T-cell (primary cell): ENCODE data around the gene TRPM5. TPM values are rescaled to one million over a fixed set of nuclear protein-coding genes. Genes with fewer than 3 reads are reported as not detected.

Experiments used
- ATAC-seq, 4 experiments: fragments of 200-7000 bp in 3 of 4; fragments of 150-1000 bp in 1 of 4; cut with Tn5 transposase; replicated peaks in 1 of 4; 1 replicate in 3 of 4; 2 replicates in 1 of 4; pipeline ENCODE4 v1.10.0; 2021; ENCODE audit warnings: moderate library complexity in 3 of 4, mild to moderate bottlenecking in 2 of 4, moderate number of reproducible peaks in 1 of 4
- CTCF ChIA-PET, 2 donors: fragments of 300-600 bp; sonication (Branson Sonifier 250); formaldehyde crosslinking; loops; one replicate each; lab custom pipeline; 2022; ENCODE audit warnings: antibody characterized with exemption in 2 of 2; lab: Charles Lee
- POLR2A ChIA-PET, 2 donors: fragments of 300-600 bp; sonication (Branson Sonifier 250); formaldehyde crosslinking; loops; one replicate each; lab custom pipeline; 2022; ENCODE audit warnings: antibody characterized with exemption in 2 of 2; lab: Charles Lee
- DNase-seq, 35 experiments: peaks; one replicate each; pipeline versions ENCODE4 v3.0.0 to v3.0.0-alpha.2; 2013 to 2023
- H3K27ac ChIP-seq: one replicate; pipeline ENCODE4 v1.5.1; 2013; ENCODE audit warnings: low read length
- H3K27me3 ChIP-seq, 2 experiments: replicated peaks in 1 of 2; 1 replicate in 1 of 2; 2 replicates in 1 of 2; pipeline versions ENCODE4 v1.6.1 to v1.7.0; 2013; ENCODE audit warnings: low read length in 1 of 2, mixed read lengths in 1 of 2; ENCODE audit not compliant: control insufficient read depth in 2 of 2, insufficient read depth in 2 of 2; ENCODE audit errors: extremely low read depth in 1 of 2
- H3K36me3 ChIP-seq, 2 donors: 1 replicate in 1 of 2; 2 replicates in 1 of 2; pipeline versions ENCODE4 v1.6.1 to v1.7.0; 2013; ENCODE audit warnings: low read length in 1 of 2; ENCODE audit not compliant: control insufficient read depth in 2 of 2, insufficient read depth in 1 of 2; ENCODE audit errors: extremely low read depth in 1 of 2
- H3K4me1 ChIP-seq, 2 experiments: 1 replicate in 1 of 2; 2 replicates in 1 of 2; pipeline versions ENCODE4 v1.6.1 to v1.7.0; 2013; ENCODE audit warnings: low read length in 2 of 2, mixed read lengths in 1 of 2; ENCODE audit not compliant: insufficient read depth in 2 of 2, control insufficient read depth in 1 of 2; ENCODE audit errors: extremely low read depth in 1 of 2
- H3K4me3 ChIP-seq, 2 donors: 1 replicate in 1 of 2; 2 replicates in 1 of 2; pipeline versions ENCODE4 v1.5.1 to v1.7.0; 2013; ENCODE audit warnings: mild to moderate bottlenecking in 2 of 2, low read length in 1 of 2, moderate library complexity in 1 of 2; ENCODE audit not compliant: control insufficient read depth in 1 of 2; ENCODE audit errors: extremely low read depth in 1 of 2
- H3K9me3 ChIP-seq: 2 replicates; pipeline ENCODE4 v1.7.0; 2013
- H3K27ac Mint-ChIP-seq, 2 donors: one replicate each; pipeline ENCODE4 v1.8.0; 2020 to 2021; ENCODE audit warnings: mild to moderate bottlenecking in 2 of 2, mixed read lengths in 2 of 2
- H3K27me3 Mint-ChIP-seq, 2 donors: one replicate each; pipeline ENCODE4 v1.8.0; 2021 to 2022; ENCODE audit warnings: mixed read lengths in 2 of 2
- H3K36me3 Mint-ChIP-seq: one replicate; pipeline ENCODE4 v1.8.0; 2021; ENCODE audit warnings: mixed read lengths
- H3K4me1 Mint-ChIP-seq, 3 donors: one replicate each; pipeline ENCODE4 v1.8.0; 2020 to 2022; ENCODE audit warnings: mixed read lengths in 3 of 3, mild to moderate bottlenecking in 1 of 3
- H3K4me3 Mint-ChIP-seq, 3 donors: one replicate each; pipeline ENCODE4 v1.8.0; 2020 to 2022; ENCODE audit warnings: mild to moderate bottlenecking in 3 of 3, mixed read lengths in 3 of 3, moderate library complexity in 3 of 3
- H3K9me3 Mint-ChIP-seq, 3 donors: one replicate each; pipeline ENCODE4 v1.8.0; 2020 to 2022; ENCODE audit warnings: mixed read lengths in 3 of 3
- WGBS: methylation state at CpG from one replicate; pipeline ENCODE4 v1.1.5; 2013; ENCODE audit warnings: missing lambda C conversion rate; ENCODE audit not compliant: insufficient coverage; 5-methylcytosine and 5-hydroxymethylcytosine counted together
- total RNA-seq, 35 experiments: library from RNA in 6 of 35; stranded (reverse) in 6 of 35; fragments of 120-200 nt in 1 of 35; gene quantifications; one replicate each; pipeline versions ENCODE4 v1.2.1 to v1.2.4 and lab custom pipeline; 2013 to 2026

The TRPM5 gene
- total RNA-seq, 5 donors from 2014 or later (not counting 1 experiment from before 2014, with no cell fraction given) = 0.07 to 0.73 (median 0.22) TPM

DNA sequence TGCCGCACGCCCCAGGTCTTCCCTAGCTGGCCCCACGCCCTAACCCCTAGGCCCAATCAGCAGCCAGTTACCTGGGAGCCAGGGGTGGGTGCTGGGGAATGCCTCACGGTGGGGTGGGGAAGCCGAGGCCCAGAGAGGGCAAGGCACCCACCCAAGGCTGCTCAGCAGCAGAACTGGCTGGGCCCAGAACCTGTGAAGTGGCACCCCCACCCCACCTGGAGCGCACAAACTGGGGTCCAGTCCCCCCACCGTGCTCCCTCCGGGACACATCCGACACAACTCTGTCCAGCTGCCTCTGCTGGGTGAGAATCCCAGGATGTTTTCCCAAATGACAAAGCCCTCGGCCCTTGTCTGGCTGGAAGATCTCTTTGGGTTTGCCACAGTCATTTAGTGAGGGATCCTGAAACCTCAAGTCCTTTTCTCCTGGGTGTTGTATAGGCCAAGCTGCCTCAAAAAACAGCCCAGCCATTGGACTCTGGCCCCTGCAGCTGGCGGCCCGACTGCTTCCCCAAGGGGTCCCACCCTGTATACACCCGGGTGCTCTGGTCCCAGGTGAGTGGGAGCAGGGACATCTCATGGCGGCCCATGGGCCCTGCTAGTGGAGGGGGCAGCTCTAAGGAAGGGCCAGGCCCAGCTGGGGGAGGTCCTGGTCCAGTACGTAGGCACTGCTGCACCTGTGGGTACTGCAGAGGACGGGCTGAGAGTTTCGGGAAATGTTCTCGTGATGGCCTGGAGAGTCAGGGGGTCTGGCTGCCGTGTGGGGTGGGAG lies 22.9 kb downstream of the TRPM5 start:
- H3K4me1 Mint-ChIP-seq = peaks cover 0 to 4% (median 4%) of the 10 kb centered on the region in 3 donors
- peaks cover 0 to 41% of the 10 kb centered on the region in 2 experiments for H3K27me3 ChIP-seq
- H3K9me3 Mint-ChIP-seq = no peaks in the 10 kb centered on the region
- H3K36me3 ChIP-seq = no peaks in the 10 kb centered on the region
- CTCF ChIA-PET = interaction anchor here (0.6 to 3.9 kb wide), 10 partner anchors 19 to 1669 kb away, joined by 3 to 42 read pairs (median 4); partner anchors contain the start of genes C11orf21 (in 2 of the 2), TSPAN32 (in 2 of the 2) and TSSC4 (in 1 of the 2)
- no peaks in the 10 kb centered on the region for H3K9me3 ChIP-seq
- H3K36me3 Mint-ChIP-seq = no peaks in the 10 kb centered on the region
- H3K4me1 ChIP-seq = peaks cover 0 to 17% of the 10 kb centered on the region in 2 experiments
- no peak for ATAC-seq
- H3K4me3 Mint-ChIP-seq = no peak overlapping the region
- POLR2A ChIA-PET = no interaction called here
- DNase-seq = no peak
- H3K27ac Mint-ChIP-seq = no peak overlapping the region
- no peaks in the 10 kb centered on the region for H3K27me3 Mint-ChIP-seq
- no peak overlapping the region for H3K4me3 ChIP-seq
- H3K27ac ChIP-seq = no peak overlapping the region
- 58% methylated on average over 13 of the region's 19 CpGs for WGBS

DNA sequence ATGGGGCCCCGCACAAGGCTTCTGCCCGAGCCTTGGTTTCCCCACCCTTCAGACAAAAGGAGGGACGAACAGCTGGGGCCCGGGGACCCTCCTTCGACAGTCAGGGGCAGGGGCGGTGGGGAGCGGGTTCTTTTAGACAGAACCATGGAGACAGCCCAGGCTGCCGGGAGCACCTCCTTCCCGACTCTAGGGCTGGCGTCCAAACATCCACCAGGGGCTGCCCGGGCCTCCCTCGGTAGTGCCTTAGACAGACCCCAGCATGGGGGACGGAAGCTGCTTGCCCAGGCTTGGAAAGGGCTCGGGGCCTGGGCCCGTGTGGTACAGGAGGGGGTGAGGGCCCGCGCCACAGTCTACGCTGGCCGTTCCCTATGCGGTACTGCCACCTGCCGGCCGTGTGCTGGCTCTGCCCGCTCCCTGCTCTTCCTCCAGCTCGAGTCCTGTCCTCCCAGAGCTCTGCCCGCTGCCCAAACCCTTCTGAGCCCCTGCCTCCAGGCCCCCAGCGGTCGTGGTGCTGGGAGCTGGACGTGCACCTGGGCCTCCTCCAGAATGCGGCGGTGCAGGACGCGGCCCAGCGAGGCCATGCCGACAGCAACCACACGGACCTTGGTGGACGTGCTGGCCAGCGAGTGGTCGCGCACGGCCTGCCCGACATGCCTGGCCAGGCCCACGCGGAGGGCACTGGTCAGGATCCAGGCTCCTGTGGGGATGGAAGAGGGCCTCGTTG lies 23.6 kb downstream of the TRPM5 start:
- ChIA-PET CTCF (interaction anchor here (0.6 to 3.9 kb wide), 11 partner anchors 19 to 399 kb away, joined by 3 to 42 read pairs (median 4); partner anchors contain the start of genes C11orf21 (in 2 of the 2), TSPAN32 (in 2 of the 2) and TSSC4 (in 1 of the 2)), POLR2A (no interaction called here)
- 37% methylated on average over 31 of the region's 44 CpGs for WGBS
- Histone ChIP-seq H3K27me3 (peaks cover 0 to 36% of the 10 kb centered on the region in 2 experiments), H3K27ac (no peak overlapping the region), H3K4me3 (no peak overlapping the region), H3K4me1 (peaks cover 0 to 17% of the 10 kb centered on the region in 2 experiments), H3K9me3 (no peaks in the 10 kb centered on the region), H3K36me3 (no peaks in the 10 kb centered on the region)
- no peak overlapping the region for H3K4me3 Mint-ChIP-seq
- H3K27me3 Mint-ChIP-seq = no peaks in the 10 kb centered on the region
- H3K27ac Mint-ChIP-seq = no peak overlapping the region
- ATAC-seq (peak; percentile 85 to 95 (median 92)), DNase-seq (peak in 34 of 35 experiments; percentile 40 to 89 (median 66))
- peaks cover 0 to 4% (median 4%) of the 10 kb centered on the region in 3 donors for H3K4me1 Mint-ChIP-seq
- no peaks in the 10 kb centered on the region for H3K36me3 Mint-ChIP-seq
- no peaks in the 10 kb centered on the region for H3K9me3 Mint-ChIP-seq

GRCh38 chr11:2419638-2420501 lies 24.4 kb downstream of the TRPM5 start:
- Histone ChIP-seq H3K9me3 (no peaks in the 10 kb centered on the region), H3K4me3 (no peak overlapping the region), H3K27me3 (peaks cover 0 to 33% of the 10 kb centered on the region in 2 experiments), H3K36me3 (no peaks in the 10 kb centered on the region), H3K27ac (no peak overlapping the region), H3K4me1 (peaks cover 0 to 17% of the 10 kb centered on the region in 2 experiments)
- Mint-ChIP-seq H3K4me3 (no peak overlapping the region), H3K27ac (no peak overlapping the region), H3K4me1 (peaks cover 0 to 4% (median 4%) of the 10 kb centered on the region in 3 donors), H3K9me3 (no peaks in the 10 kb centered on the region), H3K36me3 (no peaks in the 10 kb centered on the region), H3K27me3 (no peaks in the 10 kb centered on the region)
- ChIA-PET POLR2A (no interaction called here), CTCF (interaction anchor here (0.6 to 3.9 kb wide), 11 partner anchors 18 to 860 kb away, joined by 3 to 42 read pairs (median 7); partner anchors contain the start of genes C11orf21 (in 2 of the 2), TSPAN32 (in 2 of the 2) and TSSC4 (in 1 of the 2))
- DNase-seq = peak in 28 of 35 experiments; percentile 20 to 81 (median 51)
- ATAC-seq = peak in 3 of 4 experiments; percentile 30 to 42 (median 37)
- 65% methylated on average over 20 of the region's 36 CpGs for WGBS

GRCh38 chr11:2418693-2419360 lies 25.5 kb downstream of the TRPM5 start:
- DNase-seq (no peak), ATAC-seq (no peak)
- peaks cover 0 to 17% of the 10 kb centered on the region in 2 experiments for H3K4me1 ChIP-seq
- H3K9me3 ChIP-seq = no peaks in the 10 kb centered on the region
- ChIA-PET POLR2A (no interaction called here), CTCF (interaction anchor here (0.6 to 3.9 kb wide), 7 partner anchors 17 to 859 kb away, joined by 3 to 42 read pairs (median 7); partner anchors contain the start of gene TSSC4 (in 1 of the 2))
- no peak overlapping the region for H3K4me3 Mint-ChIP-seq
- H3K36me3 ChIP-seq = no peaks in the 10 kb centered on the region
- no peak overlapping the region for H3K4me3 ChIP-seq
- whole genome bisulfite sequencing = 66% methylated on average over 20 of the region's 21 CpGs
- peaks cover 0 to 27% of the 10 kb centered on the region in 2 experiments for H3K27me3 ChIP-seq
- peaks cover 0 to 4% (median 4%) of the 10 kb centered on the region in 3 donors for H3K4me1 Mint-ChIP-seq
- no peaks in the 10 kb centered on the region for H3K36me3 Mint-ChIP-seq
- no peak overlapping the region for H3K27ac ChIP-seq
- H3K27ac Mint-ChIP-seq = no peak overlapping the region
- no peaks in the 10 kb centered on the region for H3K9me3 Mint-ChIP-seq
- H3K27me3 Mint-ChIP-seq = no peaks in the 10 kb centered on the region

GRCh38 chr11:2417856-2418692 lies 26.2 kb downstream of the TRPM5 start:
- Mint-ChIP-seq H3K27me3 (no peaks in the 10 kb centered on the region), H3K36me3 (no peaks in the 10 kb centered on the region), H3K27ac (no peak overlapping the region), H3K4me1 (peaks cover 0 to 4% (median 4%) of the 10 kb centered on the region in 3 donors), H3K4me3 (no peak overlapping the region), H3K9me3 (no peaks in the 10 kb centered on the region)
- Histone ChIP-seq H3K4me3 (no peak overlapping the region), H3K27me3 (peaks cover 0 to 22% of the 10 kb centered on the region in 2 experiments), H3K9me3 (no peaks in the 10 kb centered on the region), H3K4me1 (peaks cover 0 to 17% of the 10 kb centered on the region in 2 experiments), H3K36me3 (no peaks in the 10 kb centered on the region), H3K27ac (no peak overlapping the region)
- POLR2A ChIA-PET = no interaction called here
- 83% methylated on average over 23 of the region's 30 CpGs for WGBS
- DNase-seq (no peak), ATAC-seq (no peak)
- CTCF ChIA-PET = interaction anchor here (0.7 to 3.6 kb wide), 3 partner anchors 20 to 232 kb away, joined by 3 to 16 read pairs (median 3); no protein-coding TSS in a partner anchor
